Panc1 (cell line): ENCODE measurements around the gene SYNPO.

ENCODE experiments used
- SIN3A ChIP-seq: IDR thresholded peaks from 2 replicates; pipeline ENCODE4 v1.6.1; 2012; ENCODE audit warnings: low read depth, mild to moderate bottlenecking, low read length, moderate library complexity, borderline replicate concordance; ENCODE audit not compliant: insufficient read depth
- TF ChIP-seq, protein P1 (sequence below): fragments of 450-650 bp; IDR thresholded peaks from 2 replicates; pipeline ENCODE4 v1.5.1; 2017; ENCODE audit warnings: mild to moderate bottlenecking

DNA sequence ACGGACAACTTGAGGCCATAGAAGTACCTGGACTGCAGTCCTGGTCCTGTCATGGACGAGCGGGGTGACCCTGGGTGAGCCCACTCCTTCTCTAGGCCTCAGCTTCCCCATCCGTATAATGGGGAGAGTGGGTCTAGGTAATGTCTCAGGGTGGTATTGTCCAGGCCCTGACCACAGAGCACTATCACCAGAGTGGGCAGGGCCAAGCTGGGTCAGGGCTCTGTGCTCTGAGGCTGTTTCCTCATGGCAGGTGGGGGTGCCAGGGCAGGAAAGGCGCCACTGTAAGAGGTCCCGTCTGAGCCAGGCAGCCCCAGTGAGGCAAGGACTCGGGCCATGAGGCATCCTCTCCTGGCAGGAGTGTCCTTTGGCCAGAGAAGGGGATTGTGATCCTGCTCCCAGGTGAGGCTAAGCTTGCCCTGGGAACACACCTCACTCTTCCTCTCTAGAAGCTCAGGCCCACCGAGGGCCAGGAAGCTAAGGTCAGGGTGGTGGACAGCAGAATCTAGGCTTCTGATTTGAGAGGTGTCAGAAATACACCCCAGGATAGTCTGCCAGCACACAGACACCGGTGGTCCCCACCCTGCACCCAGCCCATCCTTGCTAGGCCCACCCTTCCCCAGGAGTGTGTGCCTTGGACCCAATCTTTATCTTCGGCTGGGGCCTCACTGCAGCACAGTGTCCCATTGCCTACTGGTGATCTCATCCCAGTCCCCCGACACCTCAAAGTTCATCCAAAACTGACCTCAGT is 19.1 kb downstream of the SYNPO start:
- TF ChIP-seq, protein P1, sequence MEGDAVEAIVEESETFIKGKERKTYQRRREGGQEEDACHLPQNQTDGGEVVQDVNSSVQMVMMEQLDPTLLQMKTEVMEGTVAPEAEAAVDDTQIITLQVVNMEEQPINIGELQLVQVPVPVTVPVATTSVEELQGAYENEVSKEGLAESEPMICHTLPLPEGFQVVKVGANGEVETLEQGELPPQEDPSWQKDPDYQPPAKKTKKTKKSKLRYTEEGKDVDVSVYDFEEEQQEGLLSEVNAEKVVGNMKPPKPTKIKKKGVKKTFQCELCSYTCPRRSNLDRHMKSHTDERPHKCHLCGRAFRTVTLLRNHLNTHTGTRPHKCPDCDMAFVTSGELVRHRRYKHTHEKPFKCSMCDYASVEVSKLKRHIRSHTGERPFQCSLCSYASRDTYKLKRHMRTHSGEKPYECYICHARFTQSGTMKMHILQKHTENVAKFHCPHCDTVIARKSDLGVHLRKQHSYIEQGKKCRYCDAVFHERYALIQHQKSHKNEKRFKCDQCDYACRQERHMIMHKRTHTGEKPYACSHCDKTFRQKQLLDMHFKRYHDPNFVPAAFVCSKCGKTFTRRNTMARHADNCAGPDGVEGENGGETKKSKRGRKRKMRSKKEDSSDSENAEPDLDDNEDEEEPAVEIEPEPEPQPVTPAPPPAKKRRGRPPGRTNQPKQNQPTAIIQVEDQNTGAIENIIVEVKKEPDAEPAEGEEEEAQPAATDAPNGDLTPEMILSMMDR: no peak
- TF ChIP-seq SIN3A: no peak
